Activated CD8-positive, alpha-beta memory T cell treated with anti-CD3 and anti-CD28 coated beads, Interleukin-2, amount 50 U/mL, for 48 hours (primary cell): ENCODE measurements around the gene SAPCD2.
"Not testable (repeated sequence)": the region's sequence is repeated elsewhere in the genome, so short reads cannot be mapped to it uniquely, and the experiment has no call there.

Experiments used
- DNase-seq: peaks from one replicate; pipeline ENCODE4 v3.0.0-alpha.2; 2020

Gene SAPCD2

DNA sequence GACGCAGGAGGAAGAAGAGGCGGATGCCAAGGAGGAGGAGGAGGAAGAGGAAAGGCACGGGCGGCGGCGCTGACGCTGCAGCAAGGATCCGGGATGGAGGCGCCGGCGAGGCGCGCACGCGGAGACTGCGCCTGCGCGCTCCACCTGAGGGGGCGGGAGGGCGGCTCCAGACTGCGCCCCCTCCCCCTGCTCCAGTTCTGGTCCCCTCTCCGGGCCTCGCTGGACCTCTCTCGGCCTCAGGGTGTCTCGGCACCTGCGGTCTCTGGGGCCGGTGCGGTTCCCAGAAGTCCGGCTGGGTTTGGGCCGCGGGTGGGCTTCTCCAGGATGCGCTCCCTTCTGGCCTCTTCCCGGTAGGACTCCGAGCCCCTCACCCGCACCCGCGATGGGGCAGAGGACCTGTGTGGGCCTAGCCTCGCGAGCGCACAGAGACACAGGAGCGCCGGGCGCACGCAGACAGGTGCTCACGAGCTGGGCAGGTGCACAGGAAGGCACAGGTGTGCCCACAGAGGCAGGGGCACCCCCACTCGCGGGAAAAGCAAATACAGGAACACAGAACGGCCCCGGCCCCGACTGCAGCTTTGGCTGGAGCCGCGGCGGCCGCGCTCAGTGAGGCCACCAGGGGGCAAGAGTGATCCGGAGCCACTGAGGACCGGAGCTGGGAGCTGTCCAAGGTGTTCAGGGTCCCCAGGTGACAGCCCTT lies 24.1 kb downstream of the SAPCD2 start, which contains the start of gene NPDC1:
Gene NPDC1, minus strand, starts transcription at position 90 of the 700 bp plus-strand sequence. CDS start 188 bp downstream, outside the sequence.
- peak; percentile 92 for DNase-seq

DNA sequence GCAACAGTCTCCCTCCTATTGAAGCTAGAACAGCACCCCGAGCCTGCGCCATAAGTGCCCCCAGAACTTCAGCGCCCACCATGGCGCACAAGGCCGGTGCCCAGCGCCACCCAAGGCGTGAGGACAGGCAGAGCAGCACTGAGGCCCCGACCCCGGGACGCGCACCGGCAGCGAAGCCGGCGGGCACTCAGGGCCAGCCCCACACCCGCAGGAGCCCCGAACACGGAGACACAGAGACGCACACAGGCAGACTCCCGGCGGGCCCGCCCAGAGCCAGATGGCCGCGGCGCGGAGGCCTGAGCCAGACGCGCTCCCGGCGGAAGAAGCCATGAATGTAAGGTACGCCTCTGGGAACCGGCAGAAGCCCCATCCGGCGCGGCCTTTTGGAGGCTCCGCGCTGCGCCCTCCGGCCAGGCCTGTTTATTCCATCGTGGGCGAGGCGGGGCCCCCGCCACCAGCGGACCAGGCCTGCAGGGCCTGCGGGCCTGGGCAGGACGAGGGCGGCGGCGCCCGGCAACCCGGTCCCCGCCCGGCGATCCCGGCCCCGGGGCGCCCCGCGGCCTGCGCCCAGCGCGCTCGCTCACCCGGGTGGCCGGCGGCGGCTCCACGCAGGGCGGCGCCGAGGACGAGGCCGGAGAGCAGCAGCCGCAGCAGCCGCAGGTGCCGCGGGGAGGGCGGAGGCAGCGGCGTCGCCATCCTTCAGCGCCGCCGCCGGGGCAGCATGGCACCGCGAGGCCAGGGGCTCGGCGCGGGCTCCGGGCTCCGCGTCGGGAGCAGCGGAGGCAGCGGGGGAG lies 24.9 kb downstream of the SAPCD2 start:
- DNase-seq = no peak

DNA sequence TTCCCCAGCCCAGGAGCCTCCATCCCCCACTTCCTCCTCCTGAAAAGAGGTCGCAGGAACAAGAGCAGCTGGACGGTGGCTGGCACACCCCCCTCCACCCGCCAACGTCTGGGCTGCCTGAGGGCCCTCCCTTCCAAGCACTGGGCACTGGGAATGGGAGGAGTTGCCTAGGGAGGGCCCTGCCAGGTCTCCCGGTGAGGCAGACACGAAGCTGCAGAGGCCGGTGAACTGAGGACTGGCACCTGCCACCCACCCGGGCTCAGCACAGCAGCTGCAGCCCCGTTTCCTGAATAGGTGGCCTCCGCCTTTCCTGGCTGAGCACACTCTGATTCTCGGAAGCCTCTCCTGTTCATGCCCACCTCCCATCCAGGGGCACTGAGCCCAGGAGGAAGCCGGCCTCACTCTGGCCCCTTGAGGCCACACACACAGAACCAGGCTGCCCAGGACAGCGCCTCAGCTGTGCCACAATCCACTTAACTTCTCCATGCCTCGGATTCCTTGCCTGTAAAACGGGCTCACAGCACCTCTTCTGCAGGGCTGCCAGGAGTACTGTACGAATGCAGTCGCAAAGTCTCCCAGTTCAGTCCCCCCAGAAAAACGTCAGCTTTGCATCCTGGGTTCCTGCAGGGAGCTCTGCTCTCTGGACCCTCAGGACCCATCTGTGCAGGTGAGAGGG lies 25.7 kb downstream of the SAPCD2 start:
- no peak for DNase-seq

DNA sequence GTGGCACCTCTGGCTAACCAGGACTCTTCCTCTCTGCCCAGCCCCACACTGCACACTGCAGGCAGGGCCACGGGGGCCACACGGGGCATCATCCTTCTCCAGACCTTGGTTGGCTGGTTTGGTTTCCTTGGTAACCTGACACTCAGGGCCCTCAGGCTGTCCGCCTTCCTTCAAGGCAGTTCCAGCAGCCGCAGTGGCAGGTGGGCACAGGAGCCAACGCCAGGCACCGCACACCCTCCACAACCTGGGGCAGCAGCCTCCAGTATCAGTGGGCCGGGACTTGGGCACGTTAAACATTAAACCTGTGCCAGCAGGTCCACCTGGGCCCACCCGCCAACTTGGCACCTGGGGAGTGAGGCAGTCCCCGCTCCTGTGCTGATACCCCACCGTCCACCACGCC lies 26.3 kb downstream of the SAPCD2 start:
- no peak for DNase-seq

DNA sequence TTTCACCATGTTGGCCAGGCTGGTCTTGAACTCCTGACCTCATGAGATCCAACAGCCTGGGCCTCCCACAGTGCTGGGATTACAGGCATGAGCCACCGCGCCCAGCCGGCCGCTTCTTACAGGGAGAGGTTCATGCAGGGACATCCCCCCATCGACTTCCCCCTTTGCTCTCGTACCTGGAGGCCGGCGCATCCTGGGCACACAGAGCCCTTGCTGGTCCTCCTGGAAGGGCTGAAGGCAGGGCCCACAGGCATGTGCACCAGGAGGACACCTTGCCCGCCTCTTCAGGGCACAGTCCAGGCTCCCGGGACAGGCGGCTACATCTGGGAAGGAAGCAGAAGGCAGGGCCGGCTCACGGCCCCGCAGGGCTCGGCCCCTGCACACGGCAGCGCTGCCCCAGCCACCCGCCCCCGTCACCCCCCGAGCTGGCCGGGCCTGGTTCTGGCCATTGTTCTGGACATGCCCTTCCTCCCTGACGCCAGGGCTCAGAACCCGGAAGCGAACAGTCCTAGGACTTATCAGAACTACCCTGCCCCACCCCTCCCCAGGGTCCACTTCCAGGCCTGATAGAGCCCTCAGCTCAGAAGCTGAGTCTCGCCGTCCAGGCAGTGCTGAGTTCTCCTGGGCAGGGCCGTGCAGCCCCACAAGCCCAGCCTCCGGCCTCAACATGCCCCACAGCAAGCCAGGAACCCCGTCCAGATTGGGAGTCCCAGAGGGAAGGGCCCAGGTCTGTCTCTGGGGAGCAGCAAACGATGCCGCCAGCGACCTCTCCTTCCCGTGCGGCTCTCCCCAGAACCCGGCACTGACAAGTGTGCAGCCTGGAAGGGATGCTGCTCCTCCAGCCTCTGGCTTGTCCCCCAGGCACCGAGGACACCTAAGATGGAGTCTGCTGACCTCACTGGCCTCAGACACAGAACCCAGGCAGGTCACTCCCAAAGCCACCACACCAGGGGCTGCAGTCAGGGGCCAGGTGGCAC lies 27.3 kb downstream of the SAPCD2 start:
- no peak for DNase-seq

DNA sequence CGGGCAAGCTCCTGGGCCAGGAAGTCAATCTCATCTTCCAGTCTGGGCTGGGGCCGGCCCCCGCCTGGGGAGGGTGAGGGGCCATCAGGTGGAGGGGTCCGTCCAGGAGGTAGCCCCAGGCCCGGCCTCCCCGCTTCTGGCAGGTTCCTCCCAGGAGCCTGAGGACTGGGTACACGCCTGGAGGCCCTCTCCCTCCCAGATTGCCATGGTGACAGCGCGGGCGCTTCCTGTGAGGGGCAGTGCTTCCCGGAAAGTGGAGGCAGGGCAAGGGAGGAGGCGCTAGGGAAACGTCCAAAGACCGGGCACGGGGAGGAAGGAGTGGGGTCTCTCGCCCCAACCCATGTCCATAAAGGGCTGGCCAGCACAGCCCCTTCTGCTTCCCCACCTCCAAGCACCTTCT lies 29.2 kb downstream of the SAPCD2 start:
- no peak for DNase-seq

DNA sequence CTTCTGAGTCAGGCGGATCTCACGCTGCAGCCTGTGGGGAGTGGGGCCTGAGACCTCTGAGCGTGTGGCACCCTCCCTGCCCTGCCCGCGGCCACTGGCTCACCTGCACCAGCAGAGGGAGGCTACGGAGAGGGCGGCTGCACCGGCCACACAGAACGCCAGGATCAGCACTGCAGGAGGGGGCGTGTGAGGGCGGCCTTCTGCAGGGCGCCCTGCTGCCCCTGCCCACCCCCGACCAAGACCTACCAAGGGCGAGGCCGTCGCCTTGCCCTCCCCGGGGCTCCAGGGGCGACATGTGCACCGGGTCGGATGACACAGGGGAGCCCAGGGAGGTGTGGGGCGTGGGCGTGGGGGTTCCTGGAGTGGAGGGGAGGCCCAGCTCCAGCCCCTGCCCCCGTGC lies 29.8 kb downstream of the SAPCD2 start:
- no peak for DNase-seq

DNA sequence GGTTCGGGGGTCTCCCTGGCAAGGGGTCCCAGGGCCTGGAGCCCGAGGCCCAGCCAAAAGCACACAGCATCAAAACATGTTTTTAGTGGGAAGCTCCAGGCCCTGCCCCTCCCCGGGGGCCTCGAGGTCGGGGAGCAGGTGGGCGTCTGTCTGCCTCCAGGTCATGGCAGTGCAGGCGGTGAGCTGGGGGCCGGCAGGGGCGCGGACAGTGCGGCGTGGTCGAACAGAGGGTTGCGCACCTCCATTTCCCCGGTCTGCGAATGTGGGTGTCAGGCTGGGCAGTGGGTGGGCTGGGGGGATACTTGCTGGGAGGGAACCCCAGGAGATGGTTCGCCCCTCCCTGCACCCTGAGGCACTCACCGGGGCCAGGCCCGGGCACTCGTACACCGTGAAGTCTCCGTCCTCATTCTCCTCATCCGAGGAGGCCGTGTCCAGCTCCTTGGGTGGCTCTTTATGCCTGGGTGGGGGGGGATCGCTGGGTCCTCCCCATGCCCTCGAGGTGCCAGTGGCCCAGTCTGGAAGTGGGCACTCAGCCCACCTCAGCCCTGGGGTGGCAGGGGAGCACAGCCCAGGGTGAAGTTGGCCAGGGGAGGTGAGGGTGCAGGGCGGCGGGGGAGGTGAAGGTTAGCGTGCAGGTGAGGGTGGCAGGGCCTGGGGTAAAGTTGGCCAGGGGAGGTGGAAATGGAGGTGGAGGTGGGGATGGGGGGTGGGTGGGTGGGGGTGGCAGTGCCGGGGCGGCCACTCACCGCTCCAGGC lies 30.6 kb downstream of the SAPCD2 start:
- no peak for DNase-seq

DNA sequence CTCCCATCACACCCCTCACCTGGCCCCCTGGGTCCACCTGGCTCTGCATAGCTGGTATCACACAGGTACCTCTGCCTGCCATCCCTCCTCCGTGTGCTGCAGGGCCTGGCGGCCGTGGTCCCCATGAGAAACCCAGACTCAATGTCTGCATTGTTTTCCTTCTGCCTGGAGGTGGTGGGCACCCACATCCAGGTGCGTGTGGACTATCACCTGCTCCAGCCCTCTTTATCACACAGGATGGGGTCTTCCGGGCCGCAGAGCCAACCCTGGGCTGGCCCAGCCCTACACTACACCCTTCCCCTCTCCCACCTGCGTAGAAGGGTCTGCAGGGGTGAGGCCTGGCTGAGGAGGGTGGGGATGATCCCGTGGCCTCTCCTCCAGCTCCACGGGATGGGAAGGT lies 31.4 kb downstream of the SAPCD2 start:
- DNase-seq = no peak

DNA sequence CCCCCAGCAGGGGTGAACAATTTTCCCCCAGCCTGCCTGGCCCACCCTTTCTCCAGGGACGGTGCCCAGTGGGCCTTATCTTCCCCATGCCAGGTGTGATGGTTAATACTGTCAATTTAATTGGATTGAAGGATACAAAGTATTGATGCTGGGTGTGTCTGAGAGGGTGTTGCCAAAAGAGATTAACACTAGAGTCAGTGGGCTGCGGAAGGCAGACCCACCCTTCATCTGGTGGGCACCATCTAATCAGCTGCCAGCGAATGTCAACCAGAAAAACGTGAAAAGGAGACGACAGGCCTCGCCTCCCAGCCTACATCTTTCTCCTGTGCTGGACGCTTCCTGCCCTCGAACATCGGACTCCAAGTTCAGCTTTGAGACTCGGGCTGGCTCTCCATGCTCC lies 32.9 kb downstream of the SAPCD2 start:
- DNase-seq = no peak

DNA sequence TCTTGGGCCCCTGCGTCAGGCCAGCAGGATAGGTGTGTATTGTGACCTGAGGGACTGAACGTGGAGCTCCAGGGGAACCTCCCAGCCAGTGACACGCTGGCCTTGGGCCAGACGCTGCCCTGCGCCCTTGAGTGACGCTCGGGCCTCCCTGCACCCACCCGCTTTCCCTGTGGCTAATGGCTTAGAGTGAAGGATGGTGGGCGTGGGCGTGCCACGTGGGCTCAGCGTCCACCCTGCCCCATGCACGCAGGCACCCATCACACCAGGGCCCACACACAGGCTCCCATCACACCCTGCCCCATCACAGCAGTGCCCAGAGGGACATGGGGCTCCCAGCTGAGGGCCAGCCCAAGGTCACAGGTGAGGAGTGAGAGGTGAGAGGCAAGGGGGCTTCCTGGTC lies 33.3 kb downstream of the SAPCD2 start:
- no peak for DNase-seq

DNA sequence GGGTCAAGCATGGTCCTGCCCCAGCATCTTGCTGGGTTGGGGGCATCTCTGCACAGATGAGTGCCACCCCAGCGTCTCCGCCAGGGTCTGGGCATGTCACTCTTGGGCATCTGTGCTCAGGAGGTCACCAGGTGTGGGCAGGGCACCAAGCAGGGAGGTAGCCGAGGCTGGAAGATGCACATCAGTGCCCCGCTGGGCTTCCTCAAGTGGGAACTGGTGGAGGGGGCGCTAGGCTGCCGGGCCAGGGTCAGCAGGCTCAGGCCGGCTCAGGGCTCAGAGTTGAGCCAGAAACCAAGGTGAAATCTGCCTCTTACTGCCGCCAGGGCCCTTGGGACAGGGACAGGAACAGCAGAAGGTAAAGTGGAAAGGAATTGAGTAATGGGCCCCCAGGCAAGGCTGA lies 34.4 kb downstream of the SAPCD2 start:
- no peak for DNase-seq

DNA sequence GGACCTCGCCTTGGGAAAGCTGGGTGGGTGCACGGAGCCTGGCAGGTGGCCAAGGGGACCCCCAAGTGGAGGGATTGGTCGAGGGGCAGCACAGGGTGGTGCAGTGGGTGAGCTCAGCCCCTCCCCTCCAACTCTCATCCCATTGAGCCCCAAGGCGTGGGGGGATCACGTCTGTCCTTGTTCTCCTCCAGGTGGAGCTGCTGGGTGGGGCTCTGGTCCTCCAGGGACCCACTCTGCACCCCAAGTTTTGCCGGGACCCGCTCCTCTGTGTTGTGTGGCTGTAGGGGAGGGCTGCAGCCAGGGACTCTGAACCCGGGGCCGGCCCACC lies 34.9 kb downstream of the SAPCD2 start:
- no peak for DNase-seq

DNA sequence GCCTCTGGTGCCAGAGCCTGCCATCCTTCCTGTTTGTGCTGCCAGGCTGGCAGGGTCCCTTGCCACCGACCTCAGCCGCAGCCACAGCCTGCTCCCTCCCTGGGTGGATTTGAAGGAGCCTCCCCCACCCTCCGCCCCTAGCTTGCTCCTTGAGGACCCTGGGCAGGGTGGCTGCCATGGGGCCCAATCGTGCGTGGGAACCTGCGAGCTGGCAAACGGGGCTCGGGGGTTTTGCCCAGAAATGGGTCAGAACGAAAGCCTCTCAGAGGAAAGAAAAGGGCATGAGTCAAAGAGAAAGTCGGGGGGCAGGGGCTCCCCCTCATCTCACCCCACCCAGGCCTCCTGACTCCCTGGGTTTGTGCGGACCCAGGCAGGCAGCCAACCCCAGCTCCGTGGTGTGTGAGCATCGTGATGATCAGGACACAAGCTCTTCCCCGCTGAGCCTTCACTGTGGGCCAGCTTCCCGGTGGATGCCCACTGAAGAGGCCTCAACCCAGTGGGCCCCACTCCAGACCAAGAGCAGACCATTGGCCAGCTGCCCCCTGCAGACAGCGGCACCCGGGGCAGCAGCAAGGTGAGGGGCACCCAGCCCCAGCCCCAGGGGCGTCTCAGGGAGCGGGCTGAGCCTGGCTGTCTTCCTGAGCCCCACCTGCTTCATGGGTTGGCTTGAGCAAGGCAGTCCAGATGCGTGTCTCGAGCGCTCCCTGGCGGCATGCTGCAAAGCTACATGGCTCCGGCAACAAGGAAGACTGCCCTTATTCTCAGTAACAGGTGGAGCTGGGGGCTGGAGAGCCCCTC lies 35.4 kb downstream of the SAPCD2 start:
- DNase-seq = peak; percentile 94

DNA sequence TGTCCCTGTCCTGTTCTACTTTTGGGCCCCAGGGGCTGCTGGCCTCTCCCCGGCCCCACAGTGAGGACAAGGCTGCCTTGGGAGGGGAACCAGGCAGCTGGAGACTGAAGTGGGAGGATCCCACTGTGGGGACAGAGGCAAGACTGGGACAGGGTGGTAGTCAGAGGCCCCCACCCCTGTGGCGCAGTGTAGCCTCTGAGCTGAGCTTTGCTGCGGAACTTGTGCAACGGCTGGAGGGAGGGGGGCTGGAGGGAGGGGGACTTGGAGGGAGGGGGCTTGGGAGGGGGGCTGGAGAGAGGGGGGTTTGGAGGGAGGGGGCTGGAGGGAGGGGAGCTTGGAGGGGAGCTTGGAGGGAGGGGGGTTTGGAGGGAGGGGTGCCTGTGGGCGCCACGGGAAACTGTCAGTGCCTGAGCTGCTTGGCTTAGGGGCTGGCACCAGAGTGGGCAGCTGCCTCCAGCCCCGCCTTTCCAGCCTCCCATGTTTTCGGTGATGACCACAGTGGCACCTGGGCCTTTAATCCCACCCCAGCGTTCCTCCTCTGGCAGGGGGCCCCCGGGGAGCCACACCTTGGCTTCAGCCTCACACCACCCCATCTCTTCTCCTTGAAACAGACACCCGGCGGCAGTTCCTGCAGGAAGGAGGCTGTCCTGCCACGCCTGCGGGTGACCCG lies 36.2 kb downstream of the SAPCD2 start:
- DNase-seq = no peak

DNA sequence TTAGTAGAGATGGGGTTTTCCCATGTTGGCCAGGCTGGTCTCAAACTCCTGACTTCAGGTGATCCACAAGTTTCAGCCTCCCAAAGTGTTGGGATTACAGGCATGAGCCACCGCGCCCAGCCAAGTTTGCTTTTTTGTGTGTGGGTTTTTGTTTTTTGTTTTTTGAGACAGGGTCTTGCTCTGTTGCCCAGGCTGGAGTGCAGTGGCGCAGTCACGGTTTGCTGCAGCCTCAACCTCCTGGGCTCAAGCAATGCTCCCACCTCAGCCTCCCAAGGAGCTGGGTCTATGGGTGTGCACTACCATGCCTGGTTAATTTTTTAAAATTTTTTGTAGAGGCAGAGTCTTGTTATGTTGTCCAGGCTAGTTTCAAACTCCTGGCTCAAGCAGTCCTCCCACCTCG lies 36.9 kb downstream of the SAPCD2 start:
- DNase-seq = not testable (repeated sequence)

DNA sequence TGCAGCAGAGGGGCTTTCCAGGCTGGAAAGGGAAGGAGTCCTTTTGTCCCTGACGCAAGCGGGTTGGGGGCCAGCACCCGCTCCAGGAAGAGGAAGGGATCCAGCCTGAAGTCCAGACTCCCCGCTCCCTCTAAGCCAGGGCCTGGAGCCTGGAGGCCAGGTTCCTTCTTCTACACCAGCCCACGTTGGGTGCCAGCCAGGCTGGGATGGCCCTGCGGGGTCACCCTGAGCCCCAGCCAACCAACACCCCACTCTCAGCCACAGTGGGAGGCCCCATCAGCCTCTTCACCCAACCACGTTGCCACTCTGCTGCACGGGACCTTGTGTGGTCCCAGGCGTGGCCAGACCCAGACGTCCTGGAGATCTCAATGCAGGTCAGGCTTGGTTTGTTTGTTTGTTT lies 37.5 kb downstream of the SAPCD2 start:
- DNase-seq = no peak

DNA sequence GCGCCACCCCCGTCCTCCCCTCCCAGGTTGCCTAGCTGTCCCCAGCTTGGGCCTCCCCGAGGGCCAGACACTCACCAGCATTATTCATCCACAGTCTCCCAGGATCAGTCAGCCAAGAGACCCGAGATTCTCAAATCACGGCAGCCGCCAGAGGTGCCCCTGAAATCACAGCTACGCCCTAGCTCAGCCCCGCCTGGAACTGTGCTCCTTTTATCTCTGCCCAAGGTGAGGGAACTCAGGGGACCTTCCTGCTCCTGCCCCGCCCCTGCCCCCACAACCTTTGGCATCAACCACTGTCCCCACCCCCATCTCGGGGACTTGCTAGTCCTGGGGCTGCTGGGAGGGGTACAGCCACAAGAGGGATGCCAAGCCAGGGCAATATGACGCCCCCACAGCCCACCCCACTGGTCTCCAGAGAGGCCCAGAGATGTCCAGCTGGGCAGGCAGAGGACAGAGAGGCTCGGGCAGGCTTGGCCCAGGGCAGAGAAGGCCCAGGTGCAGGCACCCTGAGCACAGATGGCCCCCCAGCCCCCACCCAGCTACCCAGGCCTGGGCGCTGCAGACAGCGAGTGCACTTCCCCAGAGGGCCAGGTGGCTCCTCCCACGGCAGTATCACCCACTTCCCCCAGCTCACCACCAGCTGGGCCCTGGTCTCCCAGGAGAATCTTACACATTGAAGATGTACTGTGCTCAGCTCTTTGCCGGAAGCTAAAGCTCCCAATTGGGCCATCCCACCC lies 38.3 kb downstream of the SAPCD2 start, which contains the start of gene FUT7:
Gene FUT7, minus strand, starts transcription at position 185 of the 737 bp plus-strand sequence. Its CDS starts 97 bp downstream, at position 88.
- no peak for DNase-seq
